Skeletal muscle tissue (tissue), 5 donors: ENCODE data around the gene DNAJC1. TPM values are rescaled to one million over a fixed set of nuclear protein-coding genes. Genes with fewer than 3 reads are reported as not detected.
"Not testable (repeated sequence)": the region's sequence is repeated elsewhere in the genome, so short reads cannot be mapped to it uniquely, and the experiment has no call there.

ENCODE experiments used
- H3K27ac ChIP-seq: one replicate; pipeline ENCODE4 v1.7.0; 2013; ENCODE audit warnings: mild to moderate bottlenecking, low read depth, low read length, inconsistent platforms
- H3K27me3 ChIP-seq, 3 donors: one replicate each; pipeline ENCODE4 v1.7.0; 2013; ENCODE audit warnings: low read length in 3 of 3; ENCODE audit not compliant: control insufficient read depth in 3 of 3, insufficient read depth in 3 of 3
- H3K36me3 ChIP-seq, 3 donors: one replicate each; pipeline ENCODE4 v1.7.0; 2013; ENCODE audit warnings: low read length in 3 of 3; ENCODE audit not compliant: control insufficient read depth in 3 of 3, insufficient read depth in 3 of 3
- H3K4me1 ChIP-seq, 3 donors: one replicate each; pipeline ENCODE4 v1.7.0; 2013; ENCODE audit warnings: low read length in 3 of 3, mild to moderate bottlenecking in 3 of 3; ENCODE audit not compliant: control insufficient read depth in 3 of 3, insufficient read depth in 3 of 3
- H3K4me3 ChIP-seq, 3 donors: one replicate each; pipeline ENCODE4 v1.7.0; 2013; ENCODE audit warnings: low read length in 3 of 3
- H3K9ac ChIP-seq, 3 donors: one replicate each; pipeline ENCODE4 v1.7.0; 2013; ENCODE audit warnings: low read length in 3 of 3, mild to moderate bottlenecking in 3 of 3, moderate library complexity in 2 of 3, low read depth in 1 of 3
- H3K9me3 ChIP-seq, 3 donors: one replicate each; pipeline ENCODE4 v1.7.0; 2013; ENCODE audit warnings: low read length in 3 of 3; ENCODE audit not compliant: control insufficient read depth in 3 of 3
- small RNA-seq: library from RNA; depleted of rRNA; stranded (forward); fragments of <200 nt; gene quantifications from one replicate; pipeline ENCODE3, GENCODE V24; 2014
- total RNA-seq: library from RNA; depleted of rRNA; stranded (reverse); fragments of >200 nt; gene quantifications from one replicate; pipeline ENCODE4 v1.2.3, GENCODE V29; 2014
- donor health status: Osteomylitis.

DNAJC1 gene
- total RNA-seq, 1 donor from 2014 or later: 9.9 TPM

DNA sequence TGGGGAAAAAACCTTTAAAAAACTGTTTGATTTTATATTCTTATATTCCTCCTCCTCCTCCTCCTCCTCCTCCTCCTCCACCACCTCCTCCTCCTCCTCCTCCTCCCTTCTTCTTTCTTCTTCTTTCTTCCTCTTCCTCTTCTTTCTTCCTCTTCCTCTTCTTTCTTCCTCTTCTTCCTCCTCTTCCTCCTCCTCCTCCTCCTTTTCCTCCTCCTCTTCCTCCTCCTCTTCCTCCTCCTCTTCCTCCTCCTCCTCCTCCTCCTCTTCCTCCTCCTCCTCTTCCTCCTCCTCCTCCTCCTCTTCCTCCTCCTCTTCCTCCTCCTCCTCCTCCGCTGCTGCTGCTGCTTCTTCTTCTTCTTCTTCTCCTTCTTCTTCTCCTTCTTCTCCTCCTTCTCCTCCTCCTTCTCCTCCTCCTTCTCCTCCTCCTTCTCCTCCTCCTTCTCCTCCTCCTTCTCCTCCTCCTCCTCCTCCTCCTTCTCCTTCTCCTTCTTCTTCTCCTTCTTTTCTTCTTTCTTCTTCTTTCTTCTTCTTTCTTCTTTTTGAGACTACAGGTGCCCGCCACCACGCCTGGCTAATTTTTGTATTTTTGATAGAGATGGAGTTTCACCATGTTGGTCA is 286.0 kb downstream of the DNAJC1 start:
- H3K36me3 ChIP-seq, H3K9me3 ChIP-seq, H3K4me1 ChIP-seq: not testable (repeated sequence)

DNA sequence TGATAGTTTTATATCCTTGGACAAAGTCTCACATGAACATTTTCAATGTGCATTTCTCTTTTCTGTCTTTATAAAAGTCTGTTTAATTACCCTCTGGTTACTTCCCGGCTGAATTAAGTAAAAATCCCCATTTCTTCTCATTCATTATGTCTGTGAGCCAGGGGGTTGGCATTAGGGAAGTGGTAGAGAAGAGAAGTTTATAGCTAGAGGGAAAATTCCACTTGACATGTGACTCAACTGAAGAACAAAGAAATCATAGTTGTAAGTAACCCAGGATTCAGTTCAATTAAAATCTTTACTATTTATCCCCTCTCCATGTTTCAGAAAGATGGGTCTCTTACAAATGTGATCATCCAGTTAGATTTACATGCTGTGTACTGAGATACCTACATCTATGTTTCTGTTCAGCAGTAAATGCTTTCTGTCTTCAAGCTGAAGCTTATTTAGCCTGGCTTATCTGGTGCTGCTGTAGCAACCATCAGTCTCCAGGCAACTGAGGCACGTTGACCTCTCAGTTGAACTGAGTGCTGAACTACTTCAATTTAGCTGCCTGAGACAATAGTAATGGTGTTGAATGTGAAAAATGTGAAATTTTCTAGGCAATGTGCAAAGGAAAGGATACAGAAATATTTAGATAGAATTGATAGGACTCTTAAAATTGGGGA is 287.9 kb downstream of the DNAJC1 start:
- H3K4me3 ChIP-seq: no peak overlapping the region
- no peak overlapping the region for H3K9ac ChIP-seq
- peaks cover 0 to 10% (median 2%) of the 10 kb centered on the region in 3 donors for H3K36me3 ChIP-seq
- H3K27ac ChIP-seq: no peak overlapping the region
- no peaks in the 10 kb centered on the region for H3K9me3 ChIP-seq
- peaks cover 0 to 5% (median 0%) of the 10 kb centered on the region in 3 donors for H3K4me1 ChIP-seq
- no peaks in the 10 kb centered on the region for H3K27me3 ChIP-seq

More for the DNA sequence above, 286.0 kb downstream of the DNAJC1 start:
- not testable (repeated sequence) for H3K9ac ChIP-seq, H3K4me3 ChIP-seq, H3K27me3 ChIP-seq, H3K27ac ChIP-seq

DNA sequence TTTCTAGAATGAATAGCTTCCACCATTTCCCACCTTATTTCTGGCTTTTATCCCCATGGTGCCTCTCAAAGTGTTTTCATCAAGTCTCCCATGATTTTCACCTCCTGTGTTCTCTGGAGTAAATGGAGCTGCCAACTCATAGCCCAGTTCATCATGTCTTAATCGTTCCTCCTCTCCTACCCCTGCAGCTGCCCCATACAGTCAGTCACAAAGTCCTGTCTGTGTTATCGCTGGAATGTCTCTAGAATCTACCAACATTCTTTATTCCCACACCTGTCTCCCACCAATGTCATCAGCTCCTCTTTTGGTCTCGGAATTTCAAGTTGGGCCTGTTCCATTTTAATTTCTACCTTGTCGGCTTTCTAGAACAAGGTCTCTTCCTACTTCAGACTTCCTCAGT is 290.6 kb downstream of the DNAJC1 start:
- H3K4me3 ChIP-seq: no peak overlapping the region
- H3K9me3 ChIP-seq: no peaks in the 10 kb centered on the region
- H3K36me3 ChIP-seq: peaks cover 0 to 7% (median 2%) of the 10 kb centered on the region in 3 donors
- no peaks in the 10 kb centered on the region for H3K27me3 ChIP-seq
- H3K4me1 ChIP-seq: peaks cover 0 to 5% (median 0%) of the 10 kb centered on the region in 3 donors
- no peak overlapping the region for H3K27ac ChIP-seq
- H3K9ac ChIP-seq: no peak overlapping the region

DNA sequence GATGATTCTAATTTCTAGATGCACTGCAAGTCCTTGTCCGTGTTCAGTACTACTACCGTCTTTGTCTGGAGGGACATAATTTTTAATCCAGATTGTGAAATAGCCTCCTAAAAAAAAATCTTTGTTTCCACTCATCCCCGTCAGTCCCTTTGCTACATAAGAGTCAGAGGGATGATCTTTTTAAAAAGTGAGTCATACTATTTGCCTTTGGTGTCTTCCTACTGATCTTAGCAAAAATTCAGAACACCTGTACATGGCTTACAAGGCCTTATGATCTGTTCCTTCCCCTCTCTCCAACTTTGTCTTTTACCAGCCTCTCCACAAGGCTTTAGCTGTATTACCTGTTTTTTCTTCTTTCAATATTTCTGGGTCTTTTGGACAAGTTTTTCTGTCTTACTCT is 296.0 kb downstream of the DNAJC1 start:
- Histone ChIP-seq H3K9me3 (no peaks in the 10 kb centered on the region), H3K27me3 (no peaks in the 10 kb centered on the region), H3K36me3 (peaks cover 0 to 2% (median 0%) of the 10 kb centered on the region in 3 donors), H3K9ac (no peak overlapping the region), H3K27ac (no peak overlapping the region), H3K4me1 (peaks cover 0 to 6% (median 0%) of the 10 kb centered on the region in 3 donors), H3K4me3 (no peak overlapping the region)

Small RNA genes within 50 kb of the gene (small RNA-seq; reads per million reads assigned to genes)
- gene RN7SKP219 (not detected), gene RN7SKP37 (not detected)

Other genes with a start within 250 kb of the DNAJC1 start
- gene EBLN1, start 214.3 kb upstream of the DNAJC1 start, total RNA-seq: under 0.01 TPM